Gastroesophageal sphincter (tissue), 4 donors: ENCODE results near the gene MCTP1. TPM values are rescaled to one million over a fixed set of nuclear protein-coding genes. Genes with fewer than 3 reads are reported as not detected.

Source experiments
- ATAC-seq: fragments of 150-250 bp; one replicate; pipeline ENCODE4 v1.9.1; 2016; ENCODE audit warnings: mild to moderate bottlenecking, moderate library complexity
- H3K27ac ChIP-seq, 4 donors: fragments of 200-600 bp; sonication (generic) in 3 of 4; 1 replicate in 3 of 4; 2 replicates in 1 of 4; pipeline ENCODE4 v1.5.1; 2016 to 2019
- H3K27me3 ChIP-seq: fragments of 200-600 bp; sonication (generic); one replicate; pipeline ENCODE4 v1.5.1; 2019
- H3K36me3 ChIP-seq, 2 donors: fragments of 200-600 bp; sonication (generic); one replicate each; pipeline ENCODE4 v1.5.1; 2019; ENCODE audit warnings: control low read depth in 1 of 2
- H3K4me1 ChIP-seq, 3 donors: fragments of 200-600 bp; sonication (generic); 1 replicate in 2 of 3; 2 replicates in 1 of 3; pipeline ENCODE4 v1.5.1; 2016 to 2019; ENCODE audit warnings: control low read depth in 2 of 3
- H3K4me3 ChIP-seq, 2 donors: fragments of 200-600 bp; sonication (generic); one replicate each; pipeline ENCODE4 v1.5.1; 2019; ENCODE audit warnings: mild to moderate bottlenecking in 1 of 2, moderate library complexity in 1 of 2
- H3K9me3 ChIP-seq, 3 donors: fragments of 200-600 bp; sonication (generic); one replicate each; pipeline ENCODE4 v1.5.1; 2017 to 2019; ENCODE audit warnings: control low read depth in 2 of 3
- CTCF ChIP-seq, 4 experiments: fragments of 200-600 bp in 2 of 4; fragments of 450-650 bp in 2 of 4; sonication (generic) in 1 of 4; IDR thresholded peaks; one replicate each; pipeline ENCODE4 v1.5.1; 2017 to 2019; ENCODE audit warnings: antibody characterized with exemption in 4 of 4, mild to moderate bottlenecking in 2 of 4, moderate library complexity in 2 of 4
- EP300 ChIP-seq: sonication (generic); formaldehyde crosslinking; IDR thresholded peaks from one replicate; pipeline ENCODE4 v1.6.1; 2017; ENCODE audit warnings: antibody characterized with exemption, mild to moderate bottlenecking
- POLR2A ChIP-seq, 2 donors: fragments of 450-650 bp; IDR thresholded peaks; one replicate each; pipeline ENCODE4 v1.6.1; 2017; ENCODE audit warnings: antibody characterized with exemption in 2 of 2, mild to moderate bottlenecking in 2 of 2, moderate library complexity in 1 of 2
- POLR2AphosphoS5 ChIP-seq: sonication (generic); formaldehyde crosslinking; IDR thresholded peaks from one replicate; pipeline ENCODE4 v1.6.1; 2017; ENCODE audit warnings: antibody characterized with exemption
- WGBS, 2 donors: methylation state at CpG; one replicate each; pipeline ENCODE4 v1.1.5; 2018; ENCODE audit warnings: low coverage in 1 of 2; 5-methylcytosine and 5-hydroxymethylcytosine counted together
- total RNA-seq, 4 donors: library from RNA; depleted of rRNA; stranded (reverse); fragments of >200 nt; gene quantifications; one replicate each; pipeline ENCODE4 v1.1.0, GENCODE V29; 2016

Gene MCTP1
- total RNA-seq, 4 donors from 2014 or later, result 13.5 to 57.6 (median 21.9) TPM

DNA sequence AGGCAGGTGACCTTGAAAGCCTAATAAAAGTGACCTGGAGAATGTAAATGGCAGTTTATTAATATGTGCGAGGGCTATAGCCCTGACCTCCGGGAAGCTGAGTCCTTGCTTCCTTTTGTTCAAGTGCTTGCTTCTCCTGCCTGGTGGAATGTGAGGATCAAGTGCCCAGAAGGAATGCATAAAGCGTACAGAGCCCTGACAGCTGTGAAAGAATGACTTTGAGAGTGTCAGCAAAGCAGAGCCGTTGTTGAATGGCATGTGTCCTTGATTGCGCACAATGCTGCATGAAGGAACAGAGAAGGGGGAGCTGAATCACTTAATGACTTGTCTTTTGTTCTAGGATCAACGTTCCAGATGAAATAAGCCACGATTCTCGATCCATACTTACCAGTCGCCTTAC is 533.4 kb downstream of the MCTP1 start:
- Histone ChIP-seq H3K27ac (no peak overlapping the region), H3K36me3 (no peaks in the 10 kb centered on the region), H3K9me3 (no peaks in the 10 kb centered on the region), H3K4me3 (no peak overlapping the region), H3K27me3 (no peaks in the 10 kb centered on the region), H3K4me1 (no peaks in the 10 kb centered on the region)
- TF ChIP-seq POLR2A (IDR thresholded peaks at IDR 0.05) (no peak), CTCF (IDR thresholded peaks at IDR 0.05) (no peak), POLR2AphosphoS5 (no peak), EP300 (no peak)
- ATAC-seq, result no peak
- WGBS, 2 donors, result 75 to 93% methylated on average over 7 of the region's 9 CpGs

DNA sequence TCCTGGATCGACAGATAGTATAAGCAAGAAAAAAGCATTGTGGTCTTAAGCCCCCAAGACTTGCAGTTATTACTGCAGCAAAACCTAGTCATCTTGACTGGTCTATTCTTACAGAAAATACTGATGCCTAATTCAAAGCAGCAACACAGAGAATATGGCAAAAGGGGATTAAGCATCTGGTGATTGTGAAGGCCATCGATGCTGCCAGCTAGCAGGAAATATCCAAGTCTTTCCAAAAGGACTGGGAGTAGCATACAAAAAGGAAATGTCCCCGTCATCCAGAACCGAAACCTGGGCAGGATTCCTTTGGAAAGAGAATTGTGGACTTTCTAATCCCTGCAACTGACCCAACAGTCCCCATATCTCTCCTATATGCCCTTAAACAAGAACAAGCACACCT is 534.2 kb downstream of the MCTP1 start:
- H3K4me3 ChIP-seq, result no peak overlapping the region
- no peak for ATAC-seq
- no peaks in the 10 kb centered on the region for H3K27me3 ChIP-seq
- H3K36me3 ChIP-seq, result no peaks in the 10 kb centered on the region
- TF ChIP-seq POLR2A (IDR thresholded peaks at IDR 0.05) (no peak), CTCF (IDR thresholded peaks at IDR 0.05) (no peak), POLR2AphosphoS5 (no peak), EP300 (no peak)
- no peak overlapping the region for H3K27ac ChIP-seq
- no peaks in the 10 kb centered on the region for H3K4me1 ChIP-seq
- H3K9me3 ChIP-seq, result no peaks in the 10 kb centered on the region
- 74 to 100% methylated on average over 3 to 4 of the region's 4 CpGs for WGBS, 2 donors

- WGBS, 2 donors, result 49 to 85% methylated on average over 2 of the region's 2 CpGs
- ATAC-seq, result no peak
- Histone ChIP-seq H3K36me3 (no peaks in the 10 kb centered on the region), H3K9me3 (no peaks in the 10 kb centered on the region), H3K27ac (no peak overlapping the region), H3K4me1 (no peaks in the 10 kb centered on the region), H3K27me3 (no peaks in the 10 kb centered on the region), H3K4me3 (no peak overlapping the region)
- no peak for TF ChIP-seq POLR2AphosphoS5
- no peak for TF ChIP-seq CTCF (IDR thresholded peaks at IDR 0.05)
- no peak for TF ChIP-seq POLR2A (IDR thresholded peaks at IDR 0.05)
- no peak for TF ChIP-seq EP300
These were observed 535.9 kb downstream of the MCTP1 start for GRCh38 chr5:94749042-94749441.

GRCh38 chr5:94748212-94748611 is 536.7 kb downstream of the MCTP1 start:
- no peaks in the 10 kb centered on the region for H3K4me1 ChIP-seq
- no peaks in the 10 kb centered on the region for H3K36me3 ChIP-seq
- no peak for TF ChIP-seq POLR2A (IDR thresholded peaks at IDR 0.05)
- no peak for TF ChIP-seq POLR2AphosphoS5
- TF ChIP-seq EP300, result no peak
- TF ChIP-seq CTCF (IDR thresholded peaks at IDR 0.05), result no peak
- no peak overlapping the region for H3K4me3 ChIP-seq
- no peaks in the 10 kb centered on the region for H3K9me3 ChIP-seq
- no peaks in the 10 kb centered on the region for H3K27me3 ChIP-seq
- WGBS, 2 donors, result 57 to 75% methylated on average over 2 to 3 of the region's 3 CpGs
- no peak for ATAC-seq
- H3K27ac ChIP-seq, result no peak overlapping the region

GRCh38 chr5:94747371-94747770 is 537.5 kb downstream of the MCTP1 start:
- no peak for ATAC-seq
- no peaks in the 10 kb centered on the region for H3K36me3 ChIP-seq
- H3K27me3 ChIP-seq, result no peaks in the 10 kb centered on the region
- H3K4me3 ChIP-seq, result no peak overlapping the region
- H3K4me1 ChIP-seq, result no peaks in the 10 kb centered on the region
- no peak overlapping the region for H3K27ac ChIP-seq
- 83 to 96% methylated on average over 1 to 4 of the region's 4 CpGs for WGBS, 2 donors
- TF ChIP-seq EP300 (no peak), POLR2AphosphoS5 (no peak), CTCF (IDR thresholded peaks at IDR 0.05) (no peak), POLR2A (IDR thresholded peaks at IDR 0.05) (no peak)
- no peaks in the 10 kb centered on the region for H3K9me3 ChIP-seq
